Testis (tissue), 2 donors: Measurements from ENCODE around the gene C19orf85.

Experiments
- CTCF ChIP-seq, 3 experiments: fragments of 450-650 bp in 2 of 3; fragments of 200-600 bp in 1 of 3; sonication (generic) in 1 of 3; IDR thresholded peaks; one replicate each; pipeline ENCODE4 v1.5.1; 2016 to 2019; ENCODE audit warnings: antibody characterized with exemption in 3 of 3, mild to moderate bottlenecking in 2 of 3, moderate library complexity in 1 of 3
- POLR2A ChIP-seq: fragments of 450-650 bp; IDR thresholded peaks from one replicate; pipeline ENCODE4 v1.6.1; 2017; ENCODE audit warnings: antibody characterized with exemption, mild to moderate bottlenecking, moderate library complexity

DNA sequence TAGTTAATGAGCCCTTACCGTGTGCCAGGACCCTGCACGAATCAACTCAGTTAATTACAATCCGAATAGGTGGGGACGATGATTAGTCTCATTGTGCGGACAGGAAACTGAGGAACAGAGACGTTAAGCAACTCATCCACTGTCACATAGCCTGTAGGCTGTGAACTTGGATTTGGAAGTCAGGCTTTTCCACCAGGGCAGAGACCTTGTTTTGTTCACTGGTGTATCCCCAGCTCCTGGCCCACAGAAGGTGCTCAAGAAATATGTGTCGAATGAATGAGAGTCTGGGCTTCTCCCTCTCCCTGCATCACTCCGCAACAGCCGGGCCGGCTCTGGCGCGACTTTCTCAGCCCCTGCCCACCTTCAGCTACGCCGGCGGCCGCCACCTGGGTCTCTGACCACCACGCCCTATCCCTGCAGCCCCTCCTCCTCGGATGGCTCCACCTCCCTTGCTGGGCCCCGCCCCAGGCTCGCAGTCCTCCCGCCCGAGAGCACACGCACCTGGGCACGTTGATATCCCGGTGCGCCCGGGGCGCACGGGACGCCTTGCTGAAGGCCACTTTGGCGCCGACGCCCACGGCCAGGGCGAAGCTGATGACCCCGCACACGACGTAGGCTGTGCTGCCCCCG, 22.7 kb downstream of the C19orf85 start:
- TF ChIP-seq CTCF (IDR thresholded peaks at IDR 0.05) = no peak
- TF ChIP-seq POLR2A = no peak
